Keratinocyte (primary cell): Measurements from ENCODE around the gene PHRF1. TPM values are rescaled to one million over a fixed set of nuclear protein-coding genes. Genes with fewer than 3 reads are reported as not detected.

Source experiments
- DNase-seq: peaks from one replicate; pipeline ENCODE4 v3.0.0-alpha.2; 2011; ENCODE audit warnings: low read depth, missing footprints, low spot score
- FAIRE-seq: peaks from 2 replicates; lab custom pipeline; 2011; peaks lifted over from hg19 to GRCh38; lab: Jason Lieb, UNC
- H2AFZ ChIP-seq: 2 replicates; pipeline ENCODE4 v1.6.0; 2012; ENCODE audit warnings: low read length, control low read depth, inconsistent platforms; ENCODE audit not compliant: control insufficient read depth
- H3K27ac ChIP-seq: 2 replicates; pipeline ENCODE4 v1.5.1; 2011; ENCODE audit warnings: low read length; ENCODE audit not compliant: control insufficient read depth, insufficient read depth
- H3K27me3 ChIP-seq: 3 replicates; pipeline ENCODE4 v1.6.0; 2011; ENCODE audit warnings: low read length; ENCODE audit not compliant: control insufficient read depth, insufficient read depth; ENCODE audit errors: extremely low read depth
- H3K36me3 ChIP-seq, 2 experiments: 2 replicates in 1 of 2; 3 replicates in 1 of 2; pipeline ENCODE4 v1.5.1; 2011; ENCODE audit warnings: low read length in 2 of 2, mild to moderate bottlenecking in 1 of 2; ENCODE audit not compliant: control insufficient read depth in 2 of 2, insufficient read depth in 2 of 2; ENCODE audit errors: extremely low read depth in 1 of 2
- H3K4me1 ChIP-seq: 3 replicates; pipeline ENCODE4 v1.5.1; 2011; ENCODE audit warnings: low read length; ENCODE audit not compliant: control insufficient read depth, insufficient read depth; ENCODE audit errors: extremely low read depth
- H3K4me2 ChIP-seq: 3 replicates; pipeline ENCODE4 v1.6.0; 2011; ENCODE audit warnings: low read depth, low read length; ENCODE audit not compliant: control insufficient read depth, insufficient read depth; ENCODE audit errors: extremely low read depth
- H3K4me3 ChIP-seq, 3 experiments: fragments of 200-600 bp in 1 of 3; sonication (generic) in 1 of 3; 2 replicates in 2 of 3; 3 replicates in 1 of 3; pipeline ENCODE4 v1.5.1; 2011 to 2016; ENCODE audit warnings: low read length in 3 of 3, mild to moderate bottlenecking in 3 of 3, control low read depth in 2 of 3, inconsistent platforms in 1 of 3, low read depth in 1 of 3, mixed read lengths in 1 of 3, mixed run types in 1 of 3, moderate library complexity in 1 of 3; ENCODE audit not compliant: control insufficient read depth in 2 of 3, insufficient read depth in 2 of 3; ENCODE audit errors: extremely low read depth in 1 of 3
- H3K79me2 ChIP-seq: 2 replicates; pipeline ENCODE4 v1.6.0; 2012; ENCODE audit warnings: low read length; ENCODE audit not compliant: control insufficient read depth, insufficient read depth
- H3K9ac ChIP-seq: 3 replicates; pipeline ENCODE4 v1.6.0; 2011; ENCODE audit warnings: low read length; ENCODE audit not compliant: control insufficient read depth, insufficient read depth; ENCODE audit errors: extremely low read depth
- H3K9me1 ChIP-seq: 3 replicates; pipeline ENCODE4 v1.6.0; 2011; ENCODE audit warnings: low read length; ENCODE audit not compliant: control insufficient read depth, insufficient read depth; ENCODE audit errors: extremely low read depth
- H3K9me3 ChIP-seq: 2 replicates; pipeline ENCODE4 v1.5.1; 2012; ENCODE audit warnings: low read depth, low read length; ENCODE audit not compliant: control insufficient read depth
- H4K20me1 ChIP-seq: 3 replicates; pipeline ENCODE4 v1.6.0; 2011; ENCODE audit warnings: low read length; ENCODE audit not compliant: control insufficient read depth, insufficient read depth; ENCODE audit errors: extremely low read depth
- EZH2 ChIP-seq: IDR thresholded peaks from one replicate; pipeline ENCODE4 v1.6.1; 2012; ENCODE audit warnings: inconsistent platforms, mild to moderate bottlenecking, low read length, moderate library complexity
- dilution Hi-C: fragments of 300-500 bp; cut with MboI; formaldehyde crosslinking; loops from one replicate; pipeline ENCODE4 v1.7.0; 2020; ENCODE audit warnings: low sequenced_read_pairs; ENCODE audit not compliant: extremely low pct_ligation_motif_present
- polyA plus RNA-seq, 5 experiments: library from polyadenylated mRNA; depleted of rRNA in 3 of 5; stranded (reverse) in 3 of 5; stranded (forward) in 1 of 5; unstranded in 1 of 5; fragments of >200 nt; gene quantifications; 1 replicate in 1 of 5; 2 replicates in 3 of 5; 3 replicates in 1 of 5; pipeline versions ENCODE4 v1.2.1 to v1.2.3, GENCODE V29; 2011 to 2012; ENCODE audit warnings: missing spikeins in 2 of 5, low read depth in 1 of 5, low replicate concordance in 1 of 5
- TF ChIP-seq, protein P1 (sequence below), 3 experiments: IDR thresholded peaks in 1 of 3; conservative IDR thresholded peaks in 1 of 3; optimal IDR thresholded peaks in 1 of 3; 2 replicates in 2 of 3; 3 replicates in 1 of 3; pipeline versions ENCODE3 to v1.5.1; 2011; ENCODE audit warnings: low read length in 3 of 3, mild to moderate bottlenecking in 3 of 3, moderate library complexity in 2 of 3, control low read depth in 1 of 3, inconsistent platforms in 1 of 3; ENCODE audit not compliant: insufficient read depth in 2 of 3; ENCODE audit errors: extremely low read depth in 1 of 3

Gene PHRF1
- polyA plus RNA-seq, 1 donor (not counting 4 experiments of a cell fraction or from before 2014, with no cell fraction given) = 10.7 TPM

DNA sequence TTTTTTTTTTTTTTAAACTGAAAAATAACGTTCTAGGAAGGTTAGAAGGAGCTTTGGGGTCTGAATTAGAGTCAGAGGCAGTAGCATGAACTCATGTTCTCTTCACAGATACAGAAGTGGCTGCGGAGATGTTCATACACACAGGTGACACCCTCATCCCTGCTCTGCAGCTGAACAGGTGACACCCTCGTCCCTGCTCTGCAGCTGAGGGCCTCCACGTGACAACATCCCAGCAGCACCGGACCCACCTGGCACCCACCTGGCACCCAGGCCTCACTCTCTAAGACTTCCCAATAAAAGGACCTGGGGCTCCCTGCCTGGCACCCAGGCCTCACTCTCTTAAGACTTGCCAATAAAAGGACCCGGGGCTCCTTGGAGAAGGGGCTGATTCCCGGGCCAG lies 80.6 kb downstream of the PHRF1 start:
- H3K9me1 ChIP-seq = no peaks in the 10 kb centered on the region
- H3K27ac ChIP-seq = no peak overlapping the region
- no peak overlapping the region for H2AFZ ChIP-seq
- H3K79me2 ChIP-seq = no peaks in the 10 kb centered on the region
- no peak overlapping the region for H3K4me2 ChIP-seq
- H3K27me3 ChIP-seq = no peaks in the 10 kb centered on the region
- no peak for FAIRE-seq
- no peak for DNase-seq
- TF ChIP-seq, protein P1, sequence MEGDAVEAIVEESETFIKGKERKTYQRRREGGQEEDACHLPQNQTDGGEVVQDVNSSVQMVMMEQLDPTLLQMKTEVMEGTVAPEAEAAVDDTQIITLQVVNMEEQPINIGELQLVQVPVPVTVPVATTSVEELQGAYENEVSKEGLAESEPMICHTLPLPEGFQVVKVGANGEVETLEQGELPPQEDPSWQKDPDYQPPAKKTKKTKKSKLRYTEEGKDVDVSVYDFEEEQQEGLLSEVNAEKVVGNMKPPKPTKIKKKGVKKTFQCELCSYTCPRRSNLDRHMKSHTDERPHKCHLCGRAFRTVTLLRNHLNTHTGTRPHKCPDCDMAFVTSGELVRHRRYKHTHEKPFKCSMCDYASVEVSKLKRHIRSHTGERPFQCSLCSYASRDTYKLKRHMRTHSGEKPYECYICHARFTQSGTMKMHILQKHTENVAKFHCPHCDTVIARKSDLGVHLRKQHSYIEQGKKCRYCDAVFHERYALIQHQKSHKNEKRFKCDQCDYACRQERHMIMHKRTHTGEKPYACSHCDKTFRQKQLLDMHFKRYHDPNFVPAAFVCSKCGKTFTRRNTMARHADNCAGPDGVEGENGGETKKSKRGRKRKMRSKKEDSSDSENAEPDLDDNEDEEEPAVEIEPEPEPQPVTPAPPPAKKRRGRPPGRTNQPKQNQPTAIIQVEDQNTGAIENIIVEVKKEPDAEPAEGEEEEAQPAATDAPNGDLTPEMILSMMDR (optimal IDR thresholded peaks at IDR 0.05 in 1 of 3, IDR thresholded peaks at IDR 0.05 in 1 of 3, conservative IDR thresholded peaks at IDR 0.05 in 1 of 3; ENCODE audit: extremely low read depth in 1 of 3, insufficient read depth in 2 of 3, low read length in 3 of 3) = no peak
- TF ChIP-seq EZH2 = no peak
- peaks cover 7% of the 10 kb centered on the region for H3K4me1 ChIP-seq
- H3K36me3 ChIP-seq = peaks cover 5% of the 10 kb centered on the region in 2 experiments
- H3K9me3 ChIP-seq = no peaks in the 10 kb centered on the region
- no peaks in the 10 kb centered on the region for H4K20me1 ChIP-seq
- dilution Hi-C loops = no loop called here
- H3K4me3 ChIP-seq = no peak overlapping the region
- H3K9ac ChIP-seq = no peak overlapping the region

DNA sequence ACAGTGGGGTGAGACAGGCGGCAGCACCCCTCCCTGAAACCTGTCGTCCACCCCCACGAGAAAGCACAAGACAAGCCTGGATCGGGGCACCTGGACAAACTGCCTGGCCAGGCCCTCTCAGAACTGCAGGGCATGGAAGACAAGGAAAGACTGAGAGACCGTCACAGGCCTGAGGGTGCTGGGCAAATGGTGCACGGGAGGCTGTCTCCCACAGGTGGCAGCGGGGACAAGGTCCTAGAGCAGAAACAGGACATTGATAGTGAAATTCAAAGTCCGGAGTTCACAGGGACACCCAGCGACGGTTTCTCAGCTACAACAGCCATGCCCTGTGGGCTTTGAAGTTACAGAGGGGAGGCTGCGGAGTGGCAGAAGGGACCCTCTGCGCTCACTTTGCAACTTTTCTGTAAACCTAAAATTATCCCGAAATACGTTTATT lies 81.4 kb downstream of the PHRF1 start:
- no peak for DNase-seq
- Histone ChIP-seq H3K36me3 (peaks cover 5% of the 10 kb centered on the region in 2 experiments), H3K4me1 (peaks cover 7% of the 10 kb centered on the region), H2AFZ (no peak overlapping the region), H3K27ac (no peak overlapping the region), H3K4me3 (no peak overlapping the region), H3K9me1 (no peaks in the 10 kb centered on the region), H3K79me2 (peaks cover 2% of the 10 kb centered on the region), H3K9me3 (no peaks in the 10 kb centered on the region), H3K27me3 (no peaks in the 10 kb centered on the region), H3K9ac (no peak overlapping the region), H4K20me1 (no peaks in the 10 kb centered on the region), H3K4me2 (no peak overlapping the region)
- TF ChIP-seq, protein P1 (optimal IDR thresholded peaks at IDR 0.05 in 1 of 3, IDR thresholded peaks at IDR 0.05 in 1 of 3, conservative IDR thresholded peaks at IDR 0.05 in 1 of 3; ENCODE audit: extremely low read depth in 1 of 3, insufficient read depth in 2 of 3, low read length in 3 of 3) = no peak
- no peak for TF ChIP-seq EZH2
- FAIRE-seq = no peak
- dilution Hi-C loops = no loop called here
